ENCODE measurements around the gene TEX11. TPM values are rescaled to one million over a fixed set of nuclear protein-coding genes. Genes with fewer than 3 reads are reported as not detected.

TEX11 gene
- polyA plus RNA-seq, 1 of the 3 experiments (the other 2 are of a cell fraction), result not detected

- TF ChIP-seq, protein P1, sequence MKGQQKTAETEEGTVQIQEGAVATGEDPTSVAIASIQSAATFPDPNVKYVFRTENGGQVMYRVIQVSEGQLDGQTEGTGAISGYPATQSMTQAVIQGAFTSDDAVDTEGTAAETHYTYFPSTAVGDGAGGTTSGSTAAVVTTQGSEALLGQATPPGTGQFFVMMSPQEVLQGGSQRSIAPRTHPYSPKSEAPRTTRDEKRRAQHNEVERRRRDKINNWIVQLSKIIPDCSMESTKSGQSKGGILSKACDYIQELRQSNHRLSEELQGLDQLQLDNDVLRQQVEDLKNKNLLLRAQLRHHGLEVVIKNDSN (IDR thresholded peaks at IDR 0.05; ENCODE audit: borderline replicate concordance, low read depth), result no peak
- TF ChIP-seq YY1 (IDR thresholded peaks at IDR 0.05; ENCODE audit: low read depth), result no peak
- TF ChIP-seq, protein P2, sequence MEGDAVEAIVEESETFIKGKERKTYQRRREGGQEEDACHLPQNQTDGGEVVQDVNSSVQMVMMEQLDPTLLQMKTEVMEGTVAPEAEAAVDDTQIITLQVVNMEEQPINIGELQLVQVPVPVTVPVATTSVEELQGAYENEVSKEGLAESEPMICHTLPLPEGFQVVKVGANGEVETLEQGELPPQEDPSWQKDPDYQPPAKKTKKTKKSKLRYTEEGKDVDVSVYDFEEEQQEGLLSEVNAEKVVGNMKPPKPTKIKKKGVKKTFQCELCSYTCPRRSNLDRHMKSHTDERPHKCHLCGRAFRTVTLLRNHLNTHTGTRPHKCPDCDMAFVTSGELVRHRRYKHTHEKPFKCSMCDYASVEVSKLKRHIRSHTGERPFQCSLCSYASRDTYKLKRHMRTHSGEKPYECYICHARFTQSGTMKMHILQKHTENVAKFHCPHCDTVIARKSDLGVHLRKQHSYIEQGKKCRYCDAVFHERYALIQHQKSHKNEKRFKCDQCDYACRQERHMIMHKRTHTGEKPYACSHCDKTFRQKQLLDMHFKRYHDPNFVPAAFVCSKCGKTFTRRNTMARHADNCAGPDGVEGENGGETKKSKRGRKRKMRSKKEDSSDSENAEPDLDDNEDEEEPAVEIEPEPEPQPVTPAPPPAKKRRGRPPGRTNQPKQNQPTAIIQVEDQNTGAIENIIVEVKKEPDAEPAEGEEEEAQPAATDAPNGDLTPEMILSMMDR (IDR thresholded peaks at IDR 0.05), result no peak
Observed at GRCh38 chrX:70635227-70635626, 273.3 kb downstream of the TEX11 start (continued).

DNA sequence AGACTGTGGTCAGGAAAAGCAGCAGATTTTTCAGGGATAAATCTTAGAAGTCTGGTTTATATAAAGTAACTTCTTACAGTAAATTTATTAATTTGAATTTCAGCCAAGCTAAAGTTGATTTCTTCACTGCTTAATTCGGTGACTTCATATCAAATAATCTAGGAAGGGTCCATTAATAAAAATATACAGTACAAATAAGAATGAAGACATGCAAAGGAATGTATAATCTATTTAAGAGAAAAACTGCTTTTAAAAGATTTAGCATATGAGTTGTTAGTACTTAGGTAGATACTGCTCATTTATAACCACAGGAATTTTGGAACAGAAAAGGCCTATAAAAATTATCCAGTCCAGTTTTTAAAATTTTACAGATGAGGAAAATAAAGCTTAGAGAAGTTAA is 286.8 kb downstream of the TEX11 start:
- WGBS (ENCODE audit: low lambda C conversion rate), result 10% methylated on average over 1 of the region's 1 CpG
- CTCF ChIA-PET, result no interaction called here
- H3K9me3 ChIP-seq, result no peaks in the 10 kb centered on the region
- H2AFZ ChIP-seq (ENCODE audit: low read depth), result no peak overlapping the region
- POLR2A ChIA-PET, result no interaction called here
- no peak for DNase-seq
- no peak overlapping the region for H3K27ac ChIP-seq (ENCODE audit: low read depth in 2 of 2, low read length in 1 of 2)
- H3K79me2 ChIP-seq (ENCODE audit: insufficient read depth), result no peaks in the 10 kb centered on the region
- no peaks in the 10 kb centered on the region for H3K4me1 ChIP-seq (ENCODE audit: control insufficient read depth in 1 of 2, insufficient read depth in 2 of 2, low read depth in 1 of 2, low read length in 1 of 2)
- TF ChIP-seq, protein P3, sequence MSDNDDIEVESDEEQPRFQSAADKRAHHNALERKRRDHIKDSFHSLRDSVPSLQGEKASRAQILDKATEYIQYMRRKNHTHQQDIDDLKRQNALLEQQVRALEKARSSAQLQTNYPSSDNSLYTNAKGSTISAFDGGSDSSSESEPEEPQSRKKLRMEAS (IDR thresholded peaks at IDR 0.05; ENCODE audit: low read depth), result no peak
- TF ChIP-seq RFX5 (IDR thresholded peaks at IDR 0.05; ENCODE audit: low read length), result no peak
- no peak for TF ChIP-seq MXI1 (IDR thresholded peaks at IDR 0.05; ENCODE audit: low read depth, low read length)
- TF ChIP-seq FOXM1 (IDR thresholded peaks at IDR 0.05; ENCODE audit: low read depth), result no peak
- TF ChIP-seq FOSL2 (IDR thresholded peaks at IDR 0.05; ENCODE audit: borderline replicate concordance, low read depth), result no peak
- no peak for TF ChIP-seq RXRA (IDR thresholded peaks at IDR 0.05; ENCODE audit: borderline replicate concordance, low read depth)
- TF ChIP-seq GATA2 (CRISPR knock-in tag; IDR thresholded peaks at IDR 0.05), result no peak
- no peak for TF ChIP-seq NFIC (IDR thresholded peaks at IDR 0.05; ENCODE audit: borderline replicate concordance)
- TF ChIP-seq RCOR1 (IDR thresholded peaks at IDR 0.05; ENCODE audit: low read length), result no peak
- no peak for TF ChIP-seq MEF2A (IDR thresholded peaks at IDR 0.05; ENCODE audit: borderline replicate concordance, low read depth)
- TF ChIP-seq SIN3A (IDR thresholded peaks at IDR 0.05; ENCODE audit: borderline replicate concordance, low read depth, low read length), result no peak
- TF ChIP-seq CHD2 (IDR thresholded peaks at IDR 0.05; ENCODE audit: low read length, partially characterized antibody), result no peak
- no peak for TF ChIP-seq ZBTB33 (IDR thresholded peaks at IDR 0.05; ENCODE audit: borderline replicate concordance, low read depth)
- TF ChIP-seq NRF1 (IDR thresholded peaks at IDR 0.05; ENCODE audit: low read depth, low read length), result no peak
- TF ChIP-seq SMC3 (IDR thresholded peaks at IDR 0.05; ENCODE audit: low read depth, low read length), result no peak
- no peak for TF ChIP-seq TAF1 (IDR thresholded peaks at IDR 0.05; ENCODE audit: borderline replicate concordance, low read depth, low read length)
- TF ChIP-seq PBX3 (IDR thresholded peaks at IDR 0.05), result no peak
- no peak for TF ChIP-seq TCF12 (IDR thresholded peaks at IDR 0.05)
- TF ChIP-seq JUND (IDR thresholded peaks at IDR 0.05), result no peak
- no peaks in the 10 kb centered on the region for H3K9me2 ChIP-seq
- H3K27me3 ChIP-seq (ENCODE audit: insufficient read depth), result peaks cover 14% of the 10 kb centered on the region; the same call in 1 of the 2 replicates
- H3K4me2 ChIP-seq, result no peak overlapping the region
- H3K4me3 ChIP-seq (ENCODE audit: low read depth in 2 of 2, low read length in 1 of 2), result no peak overlapping the region
- H3F3A ChIP-seq (replicated peaks; ENCODE audit: insufficient read depth), result no peaks in the 10 kb centered on the region
- H3K9ac ChIP-seq, result no peak overlapping the region
- no peaks in the 10 kb centered on the region for H4K20me1 ChIP-seq (ENCODE audit: insufficient read depth)
- H3K36me3 ChIP-seq (replicated peaks in 1 of 2; ENCODE audit: control insufficient read depth in 1 of 2, insufficient read depth in 2 of 2, low read length in 1 of 2), result no peaks in the 10 kb centered on the region
